CD4-positive, alpha-beta memory T cell (primary cell): ENCODE measurements around the gene RNF130. TPM values are rescaled to one million over a fixed set of nuclear protein-coding genes. Genes with fewer than 3 reads are reported as not detected.
A peak's percentile ranks its signal among the peaks of the same experiment; 100 is the strongest.
"Not testable (repeated sequence)": the region's sequence is repeated elsewhere in the genome, so short reads cannot be mapped to it uniquely, and the experiment has no call there.

Experiments used
- CTCF ChIA-PET: fragments of 350-600 bp; sonication (Branson Sonifier 250); formaldehyde crosslinking; loops from one replicate; lab custom pipeline; 2021; ENCODE audit warnings: inconsistent platforms; ENCODE audit not compliant: partially characterized antibody; lab: Charles Lee
- POLR2A ChIA-PET: fragments of 350-600 bp; sonication (Branson Sonifier 250); formaldehyde crosslinking; loops from one replicate; lab custom pipeline; 2021; ENCODE audit not compliant: partially characterized antibody; lab: Charles Lee
- DNase-seq, 5 donors: peaks; one replicate each; pipeline versions ENCODE4 v3.0.0 to v3.0.0-alpha.2; 2020 to 2022; ENCODE audit warnings: mixed read lengths in 1 of 5
- H3K27ac ChIP-seq: one replicate; pipeline ENCODE4 v1.7.0; 2013; ENCODE audit warnings: low read depth, low read length
- H3K27me3 ChIP-seq: 2 replicates; pipeline ENCODE4 v1.7.0; 2013; ENCODE audit warnings: mild to moderate bottlenecking, low read length, moderate library complexity; ENCODE audit not compliant: insufficient read depth
- H3K36me3 ChIP-seq: 2 replicates; pipeline ENCODE4 v1.7.0; 2013; ENCODE audit warnings: mild to moderate bottlenecking, low read length, moderate library complexity; ENCODE audit not compliant: insufficient read depth
- H3K4me1 ChIP-seq: 2 replicates; pipeline ENCODE4 v1.7.0; 2013; ENCODE audit warnings: mild to moderate bottlenecking, low read length, moderate library complexity; ENCODE audit not compliant: insufficient read depth
- H3K4me3 ChIP-seq, 2 donors: one replicate each; pipeline ENCODE4 v1.7.0; 2013; ENCODE audit warnings: low read length in 2 of 2, mild to moderate bottlenecking in 1 of 2
- H3K9me3 ChIP-seq, 2 donors: one replicate each; pipeline ENCODE4 v1.7.0; 2013; ENCODE audit warnings: low read length in 2 of 2, control low read depth in 1 of 2; ENCODE audit not compliant: control insufficient read depth in 1 of 2
- H3K27ac Mint-ChIP-seq, 7 donors: one replicate each; pipeline ENCODE4 v1.8.0; 2020 to 2021; ENCODE audit warnings: mixed read lengths in 7 of 7, mild to moderate bottlenecking in 6 of 7, inconsistent platforms in 3 of 7, moderate library complexity in 3 of 7
- H3K27me3 Mint-ChIP-seq, 2 donors: one replicate each; pipeline ENCODE4 v1.8.0; 2020 to 2021; ENCODE audit warnings: mixed read lengths in 2 of 2
- H3K36me3 Mint-ChIP-seq, 2 donors: one replicate each; pipeline ENCODE4 v1.8.0; 2020 to 2021; ENCODE audit warnings: mixed read lengths in 2 of 2, inconsistent platforms in 1 of 2, mild to moderate bottlenecking in 1 of 2
- H3K4me1 Mint-ChIP-seq, 4 donors: one replicate each; pipeline ENCODE4 v1.8.0; 2020 to 2021; ENCODE audit warnings: mixed read lengths in 4 of 4, mild to moderate bottlenecking in 1 of 4
- H3K4me3 Mint-ChIP-seq, 8 donors: one replicate each; pipeline ENCODE4 v1.8.0; 2020 to 2021; ENCODE audit warnings: mixed read lengths in 8 of 8, mild to moderate bottlenecking in 7 of 8, moderate library complexity in 6 of 8, inconsistent platforms in 3 of 8
- H3K9me3 Mint-ChIP-seq, 8 donors: one replicate each; pipeline ENCODE4 v1.8.0; 2020 to 2021; ENCODE audit warnings: mixed read lengths in 8 of 8, mild to moderate bottlenecking in 5 of 8, inconsistent platforms in 3 of 8, moderate library complexity in 1 of 8
- intact Hi-C: fragments of 100-400 bp; cut with micrococcal nuclease; formaldehyde crosslinking; loops from one replicate; pipeline ENCODE4 v1.15.1; 2023
- polyA plus RNA-seq, 2 donors: library from polyadenylated mRNA; unstranded; fragments of 300-500 nt; fragmentation: Illumina TruSeq; gene quantifications; one replicate each; pipeline ENCODE4 v1.2.3, GENCODE V29; 2021
- total RNA-seq, 2 experiments: library from RNA; stranded (reverse); gene quantifications; one replicate each; pipeline ENCODE4 v1.2.3, GENCODE V29; 2021

The RNF130 gene
- total and polyA plus RNA-seq, 4 experiments from 2014 or later, result 16.8 to 21.2 (median 18.0) TPM

GRCh38 chr5:180026320-180026719 lies 45.2 kb downstream of the RNF130 start:
- Histone ChIP-seq H3K27ac (no peak overlapping the region), H3K4me1 (no peaks in the 10 kb centered on the region), H3K9me3 (no peaks in the 10 kb centered on the region), H3K4me3 (no peak overlapping the region), H3K27me3 (no peaks in the 10 kb centered on the region), H3K36me3 (no peaks in the 10 kb centered on the region)
- H3K36me3 Mint-ChIP-seq, result peaks cover 4 to 12% of the 10 kb centered on the region in 2 donors
- intact Hi-C loops, result no loop called here
- CTCF ChIA-PET, result no interaction called here
- POLR2A ChIA-PET, result no interaction called here
- DNase-seq, result no peak
- H3K4me1 Mint-ChIP-seq, result peaks cover 0 to 4% (median 2%) of the 10 kb centered on the region in 4 donors
- no peak overlapping the region for H3K4me3 Mint-ChIP-seq
- no peaks in the 10 kb centered on the region for H3K9me3 Mint-ChIP-seq
- H3K27me3 Mint-ChIP-seq, result no peaks in the 10 kb centered on the region
- no peak overlapping the region for H3K27ac Mint-ChIP-seq

GRCh38 chr5:180021900-180022299 lies 49.7 kb downstream of the RNF130 start:
- ChIA-PET POLR2A (no interaction called here), CTCF (no interaction called here)
- no peak overlapping the region for H3K27ac Mint-ChIP-seq
- H3K4me1 Mint-ChIP-seq, result peaks cover 0 to 4% (median 0%) of the 10 kb centered on the region in 4 donors
- H3K4me3 ChIP-seq, result no peak overlapping the region
- H3K27ac ChIP-seq, result no peak overlapping the region
- no peaks in the 10 kb centered on the region for H3K9me3 ChIP-seq
- H3K36me3 Mint-ChIP-seq, result peaks cover 11 to 31% of the 10 kb centered on the region in 2 donors
- no peak overlapping the region for H3K4me3 Mint-ChIP-seq
- no peaks in the 10 kb centered on the region for H3K4me1 ChIP-seq
- intact Hi-C loops, result no loop called here
- no peaks in the 10 kb centered on the region for H3K27me3 Mint-ChIP-seq
- H3K9me3 Mint-ChIP-seq, result peaks cover 0 to 5% (median 0%) of the 10 kb centered on the region in 8 donors
- H3K36me3 ChIP-seq, result no peaks in the 10 kb centered on the region
- no peaks in the 10 kb centered on the region for H3K27me3 ChIP-seq
- DNase-seq, result no peak

DNA sequence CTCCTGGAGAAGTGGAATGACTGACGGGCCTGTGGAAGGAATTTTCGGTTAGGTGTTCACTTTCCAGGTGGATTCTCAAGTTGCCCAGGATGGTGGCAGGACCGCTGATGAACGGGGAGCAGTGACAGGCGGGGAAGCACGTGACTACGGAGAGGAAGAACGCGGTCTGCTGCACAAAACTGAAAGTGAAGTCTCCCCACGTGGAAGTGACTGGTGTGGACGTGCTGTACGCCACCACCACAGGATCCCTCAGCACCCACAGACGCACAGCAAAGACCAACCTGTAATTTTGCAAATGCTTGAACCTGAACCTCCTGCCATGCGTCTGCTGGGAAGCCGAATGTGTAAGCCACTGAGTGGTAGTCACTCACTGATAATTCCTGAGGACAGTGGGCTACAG lies 51.4 kb downstream of the RNF130 start:
- Mint-ChIP-seq H3K9me3 (peaks cover 0 to 5% (median 0%) of the 10 kb centered on the region in 8 donors), H3K4me1 (peaks cover 0 to 3% (median 0%) of the 10 kb centered on the region in 4 donors), H3K27ac (peak overlapping the region in 1 of 7 donors; percentile 36), H3K27me3 (no peaks in the 10 kb centered on the region), H3K4me3 (no peak overlapping the region), H3K36me3 (peaks cover 11 to 31% of the 10 kb centered on the region in 2 donors)
- DNase-seq, result no peak
- H3K36me3 ChIP-seq, result no peaks in the 10 kb centered on the region
- H3K9me3 ChIP-seq, result no peaks in the 10 kb centered on the region
- no peak overlapping the region for H3K27ac ChIP-seq
- ChIA-PET POLR2A (no interaction called here), CTCF (no interaction called here)
- intact Hi-C loops, result no loop called here
- no peaks in the 10 kb centered on the region for H3K27me3 ChIP-seq
- no peak overlapping the region for H3K4me3 ChIP-seq
- H3K4me1 ChIP-seq, result no peaks in the 10 kb centered on the region

- Histone ChIP-seq H3K36me3 (no peaks in the 10 kb centered on the region), H3K27me3 (no peaks in the 10 kb centered on the region), H3K9me3 (no peaks in the 10 kb centered on the region), H3K27ac (no peak overlapping the region), H3K4me3 (no peak overlapping the region), H3K4me1 (no peaks in the 10 kb centered on the region)
- H3K36me3 Mint-ChIP-seq, result peaks cover 9 to 28% of the 10 kb centered on the region in 2 donors
- no peaks in the 10 kb centered on the region for H3K27me3 Mint-ChIP-seq
- no peak overlapping the region for H3K4me3 Mint-ChIP-seq
- no peak overlapping the region for H3K27ac Mint-ChIP-seq
- CTCF ChIA-PET, result no interaction called here
- POLR2A ChIA-PET, result no interaction called here
- intact Hi-C loops, result no loop called here
- DNase-seq, result no peak
- no peaks in the 10 kb centered on the region for H3K4me1 Mint-ChIP-seq
- H3K9me3 Mint-ChIP-seq, result peaks cover 0 to 5% (median 0%) of the 10 kb centered on the region in 8 donors
Measured at GRCh38 chr5:180018347-180019060, 53.1 kb downstream of the RNF130 start.

DNA sequence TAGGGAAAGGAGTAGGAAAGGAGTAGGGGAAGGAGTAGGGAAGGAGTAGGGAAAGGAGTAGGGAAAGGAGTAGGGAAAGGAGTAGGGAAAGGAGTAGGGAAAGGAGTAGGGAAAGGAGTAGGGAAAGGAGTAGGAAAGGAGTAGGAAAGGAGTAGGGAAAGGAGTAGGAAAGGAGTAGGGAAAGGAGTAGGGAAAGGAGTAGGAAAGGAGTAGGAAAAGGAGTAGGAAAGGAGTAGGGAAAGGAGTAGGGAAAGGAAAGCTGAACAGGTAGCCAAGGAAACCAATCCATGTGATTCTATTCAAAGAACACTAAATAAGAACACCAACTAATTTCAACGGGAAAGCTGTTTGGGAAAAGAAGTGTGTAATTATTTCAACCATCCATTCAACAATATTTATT lies 56.0 kb downstream of the RNF130 start:
- H3K4me1 ChIP-seq, H3K27me3 Mint-ChIP-seq, H3K9me3 Mint-ChIP-seq, H3K4me3 Mint-ChIP-seq, POLR2A ChIA-PET, H3K9me3 ChIP-seq, H3K36me3 ChIP-seq, intact Hi-C loops, H3K27me3 ChIP-seq, H3K27ac Mint-ChIP-seq, H3K4me1 Mint-ChIP-seq, H3K27ac ChIP-seq, DNase-seq, H3K4me3 ChIP-seq, CTCF ChIA-PET: not testable (repeated sequence)
- H3K36me3 Mint-ChIP-seq, result peaks cover 13 to 24% of the 10 kb centered on the region in 2 donors

DNA sequence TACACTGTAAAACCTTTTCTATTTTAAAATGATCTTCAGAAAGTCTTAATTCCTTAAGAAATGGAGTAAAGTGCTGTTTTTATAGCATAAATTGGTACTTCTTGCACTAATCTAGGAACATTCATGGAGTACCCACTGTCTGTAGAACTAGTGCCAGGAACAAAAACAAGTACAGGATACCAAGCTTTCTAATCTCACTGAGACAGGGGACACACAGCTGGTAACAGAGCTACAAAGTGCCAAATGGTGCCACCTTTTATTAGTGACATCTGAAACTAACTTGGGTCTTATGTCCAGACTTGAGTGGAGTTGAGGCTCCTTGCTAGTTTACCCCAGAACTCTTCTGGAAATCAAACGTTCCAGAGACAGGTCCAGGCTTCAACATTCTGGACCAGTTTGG lies 57.9 kb downstream of the RNF130 start:
- Mint-ChIP-seq H3K27me3 (no peaks in the 10 kb centered on the region), H3K36me3 (peaks cover 5 to 21% of the 10 kb centered on the region in 2 donors), H3K4me1 (no peaks in the 10 kb centered on the region), H3K9me3 (no peaks in the 10 kb centered on the region), H3K4me3 (no peak overlapping the region), H3K27ac (no peak overlapping the region)
- POLR2A ChIA-PET, result no interaction called here
- CTCF ChIA-PET, result no interaction called here
- no peaks in the 10 kb centered on the region for H3K9me3 ChIP-seq
- H3K4me1 ChIP-seq, result no peaks in the 10 kb centered on the region
- H3K27me3 ChIP-seq, result no peaks in the 10 kb centered on the region
- no peak overlapping the region for H3K27ac ChIP-seq
- no peak for DNase-seq
- H3K36me3 ChIP-seq, result no peaks in the 10 kb centered on the region
- intact Hi-C loops, result no loop called here
- no peak overlapping the region for H3K4me3 ChIP-seq

- CTCF ChIA-PET, result no interaction called here
- H3K9me3 Mint-ChIP-seq, result no peaks in the 10 kb centered on the region
- no peak overlapping the region for H3K27ac ChIP-seq
- POLR2A ChIA-PET, result no interaction called here
- H3K4me1 ChIP-seq, result no peaks in the 10 kb centered on the region
- intact Hi-C loops, result no loop called here
- no peak overlapping the region for H3K4me3 ChIP-seq
- H3K4me3 Mint-ChIP-seq, result no peak overlapping the region
- peaks cover 1 to 5% (median 4%) of the 10 kb centered on the region in 4 donors for H3K4me1 Mint-ChIP-seq
- no peaks in the 10 kb centered on the region for H3K27me3 ChIP-seq
- no peaks in the 10 kb centered on the region for H3K27me3 Mint-ChIP-seq
- H3K27ac Mint-ChIP-seq, result no peak overlapping the region
- peaks cover 5 to 21% of the 10 kb centered on the region in 2 donors for H3K36me3 Mint-ChIP-seq
- no peak for DNase-seq
- no peaks in the 10 kb centered on the region for H3K36me3 ChIP-seq
- no peaks in the 10 kb centered on the region for H3K9me3 ChIP-seq
Measured at GRCh38 chr5:180012316-180012715, 59.2 kb downstream of the RNF130 start.
